Measurements from ENCODE around the gene RAMACL. TPM values are rescaled to one million over a fixed set of nuclear protein-coding genes. Genes with fewer than 3 reads are reported as not detected.

The RAMACL gene
- total RNA-seq, 6 experiments from 2014 or later, result 2.0 to 3.6 (median 2.8) TPM

DNA sequence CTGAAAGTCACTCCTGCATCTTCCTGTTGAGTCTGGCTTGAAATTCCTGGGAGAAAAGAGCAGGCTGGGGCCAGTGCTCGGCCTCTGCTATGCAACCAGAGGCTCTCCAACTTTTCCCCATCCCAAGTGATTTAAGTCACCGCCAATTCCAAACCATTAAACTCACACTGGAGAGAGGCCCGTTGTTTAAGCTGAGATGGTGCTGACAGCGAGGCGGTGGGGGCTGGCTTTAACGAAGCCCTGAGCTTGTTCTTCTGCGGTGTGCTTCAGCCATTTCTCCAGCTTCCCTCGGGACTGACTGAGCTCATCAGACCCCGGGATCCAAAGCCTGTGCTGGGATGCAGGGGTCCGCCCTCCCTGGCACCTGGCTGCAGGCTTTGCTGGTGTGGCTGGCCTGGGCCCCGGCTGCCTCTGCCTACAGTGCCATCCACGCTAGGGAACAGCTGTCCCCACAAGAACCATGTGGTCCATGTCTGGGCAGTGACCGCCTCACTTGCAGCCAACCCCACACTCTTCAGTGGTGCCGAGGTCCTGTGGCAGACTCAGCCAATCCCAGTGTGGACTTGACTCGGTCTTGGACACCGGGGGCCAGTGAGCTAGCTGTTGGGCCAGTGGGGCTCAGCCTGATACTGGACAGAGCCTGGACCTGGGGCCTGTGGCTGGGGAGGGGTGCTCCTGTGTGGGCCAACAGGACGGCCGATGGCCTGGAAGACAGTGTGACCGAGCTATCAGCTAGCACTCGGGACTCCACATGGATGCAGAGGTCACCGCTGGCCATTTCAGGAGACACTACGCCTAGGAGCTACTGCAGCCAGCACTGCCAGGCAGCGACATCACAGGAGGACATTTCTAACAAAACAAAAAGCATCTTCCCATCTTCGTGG is 21.2 kb downstream of the RAMACL start:
- Mint-ChIP-seq H3K4me3 (no peak overlapping the region), H3K27ac (peak overlapping the region; percentile 60), H3K9me3 (no peaks in the 10 kb centered on the region), H3K4me1 (ENCODE audit: low read depth) (peaks cover 25% of the 10 kb centered on the region), H3K27me3 (ENCODE audit: insufficient read depth) (no peaks in the 10 kb centered on the region), H3K36me3 (ENCODE audit: low read depth) (no peaks in the 10 kb centered on the region; the same call in none of the 2 replicates)
- DNase-seq, result no peak
- TF ChIP-seq CTCF (IDR thresholded peaks at IDR 0.05), result no peak

DNA sequence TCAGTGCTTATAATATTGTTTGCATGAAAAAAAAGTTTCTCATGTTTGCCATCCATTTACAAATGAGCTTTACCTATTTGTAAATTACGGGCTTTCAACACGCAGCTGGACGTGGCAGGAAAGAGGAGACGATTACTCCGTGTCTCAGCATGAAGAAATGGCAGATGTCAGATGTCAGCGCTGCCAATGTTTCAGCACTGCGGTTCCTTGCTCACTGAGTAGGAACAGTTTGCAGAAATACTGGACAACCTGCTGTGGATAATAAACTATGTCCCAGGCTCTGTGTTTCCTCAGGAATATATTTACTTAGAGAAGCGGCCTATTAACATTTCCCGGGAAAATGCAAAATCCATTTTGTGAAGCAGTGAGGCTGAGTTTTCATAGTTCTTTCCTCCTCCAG is 22.7 kb downstream of the RAMACL start:
- no peak for TF ChIP-seq CTCF (IDR thresholded peaks at IDR 0.05)
- Mint-ChIP-seq H3K27me3 (ENCODE audit: insufficient read depth) (no peaks in the 10 kb centered on the region), H3K4me1 (ENCODE audit: low read depth) (peaks cover 25% of the 10 kb centered on the region), H3K4me3 (no peak overlapping the region), H3K36me3 (ENCODE audit: low read depth) (no peaks in the 10 kb centered on the region; the same call in none of the 2 replicates), H3K27ac (no peak overlapping the region), H3K9me3 (no peaks in the 10 kb centered on the region)
- no peak for DNase-seq

DNA sequence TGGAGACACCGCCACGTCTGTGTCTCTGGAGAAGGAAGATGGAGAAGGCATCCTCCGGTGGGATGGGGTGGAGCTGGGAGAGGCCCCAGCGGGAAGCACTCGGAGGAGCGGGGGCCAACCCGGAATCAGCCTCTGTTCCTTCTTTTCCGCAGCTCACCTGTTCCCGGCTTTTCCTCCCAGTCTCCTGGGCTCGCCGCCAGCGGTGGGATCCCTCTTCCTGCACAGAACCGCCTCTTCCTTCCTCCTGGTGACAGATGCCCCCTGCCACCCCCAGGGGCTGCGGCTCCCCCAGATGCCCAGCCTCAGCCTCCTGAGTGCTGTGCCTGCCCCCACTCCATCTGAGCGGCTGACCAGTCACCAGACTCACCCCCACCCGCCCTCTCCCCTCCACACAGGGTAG is 23.3 kb downstream of the RAMACL start:
- Mint-ChIP-seq H3K27me3 (ENCODE audit: insufficient read depth) (no peaks in the 10 kb centered on the region), H3K9me3 (no peaks in the 10 kb centered on the region), H3K36me3 (ENCODE audit: low read depth) (no peaks in the 10 kb centered on the region; the same call in none of the 2 replicates), H3K27ac (no peak overlapping the region), H3K4me3 (no peak overlapping the region), H3K4me1 (ENCODE audit: low read depth) (peaks cover 24% of the 10 kb centered on the region)
- DNase-seq, result no peak
- no peak for TF ChIP-seq CTCF (IDR thresholded peaks at IDR 0.05)

DNA sequence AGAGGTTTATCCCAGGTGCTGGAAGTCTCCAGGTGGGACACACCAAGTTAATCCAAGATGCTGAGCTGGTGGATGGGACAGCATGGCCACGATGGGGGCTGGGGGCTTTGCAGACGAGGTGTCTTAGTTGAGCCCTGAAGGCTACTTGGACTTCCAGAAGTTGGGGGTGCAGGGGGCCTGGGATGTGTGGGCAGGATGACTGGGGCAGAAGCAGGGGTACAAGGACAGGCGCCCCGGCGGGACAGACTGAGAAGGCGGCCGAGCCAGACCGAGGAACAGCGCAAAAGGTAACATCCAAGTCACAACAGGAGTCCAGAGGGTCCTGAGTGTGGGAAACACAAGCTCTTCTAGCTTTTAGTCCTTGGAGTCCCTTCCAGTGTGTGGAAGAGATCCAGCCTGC is 23.8 kb downstream of the RAMACL start:
- Mint-ChIP-seq H3K27ac (no peak overlapping the region), H3K4me3 (no peak overlapping the region), H3K36me3 (ENCODE audit: low read depth) (no peaks in the 10 kb centered on the region; the same call in none of the 2 replicates), H3K27me3 (ENCODE audit: insufficient read depth) (no peaks in the 10 kb centered on the region), H3K4me1 (ENCODE audit: low read depth) (peaks cover 20% of the 10 kb centered on the region), H3K9me3 (no peaks in the 10 kb centered on the region)
- TF ChIP-seq CTCF (IDR thresholded peaks at IDR 0.05), result no peak
- DNase-seq, result no peak

DNA sequence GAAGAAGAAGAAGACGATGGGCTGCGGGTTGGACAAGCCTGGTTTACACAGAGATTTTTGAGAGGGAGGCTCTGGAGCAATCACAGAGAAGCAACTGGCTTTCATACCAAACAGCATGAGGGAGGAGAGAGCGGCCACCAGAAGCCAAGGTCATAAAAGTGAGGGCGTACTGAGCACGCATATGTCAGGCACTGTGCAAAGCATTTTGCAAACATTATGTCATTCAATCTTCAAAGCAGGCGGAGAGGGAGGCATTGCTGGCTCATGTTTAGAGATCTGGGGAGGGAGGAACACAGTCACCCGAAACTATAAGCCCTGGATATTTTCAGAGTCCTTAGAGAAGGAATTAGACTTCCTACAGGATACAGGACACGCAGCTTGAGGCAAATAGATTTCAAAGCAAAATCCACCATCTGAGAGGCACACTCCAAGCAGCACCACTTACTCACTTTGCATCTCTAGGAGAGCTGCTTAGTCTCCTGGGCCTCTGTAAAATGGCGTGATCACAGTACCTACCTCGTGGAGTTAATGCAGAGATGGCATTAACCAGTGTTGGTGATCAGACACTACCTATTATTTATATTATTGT is 24.6 kb downstream of the RAMACL start:
- H3K27me3 Mint-ChIP-seq (ENCODE audit: insufficient read depth), result no peaks in the 10 kb centered on the region
- TF ChIP-seq CTCF (IDR thresholded peaks at IDR 0.05), result no peak
- H3K4me3 Mint-ChIP-seq, result no peak overlapping the region; the same call in 1 of the 2 replicates
- H3K27ac Mint-ChIP-seq, result 0 out of 2 replicates have a peak overlapping the region, but pooled peaks have one; percentile 1
- H3K9me3 Mint-ChIP-seq, result no peaks in the 10 kb centered on the region
- H3K36me3 Mint-ChIP-seq (ENCODE audit: low read depth), result no peaks in the 10 kb centered on the region; the same call in none of the 2 replicates
- H3K4me1 Mint-ChIP-seq (ENCODE audit: low read depth), result peaks cover 20% of the 10 kb centered on the region
- DNase-seq, result no peak

Data from HFFc6 (cell line).